ENCODE data around the gene HRCT1. TPM values are rescaled to one million over a fixed set of nuclear protein-coding genes. Genes with fewer than 3 reads are reported as not detected.
"Not testable (repeated sequence)": the region's sequence is repeated elsewhere in the genome, so short reads cannot be mapped to it uniquely, and the experiment has no call there.

HRCT1 gene
- total RNA-seq, 1 experiment from 2014 or later, result not detected

GRCh38 chr9:35907711-35908503, 1.9 kb downstream of the HRCT1 start:
- H3K4me3 ChIP-seq, result peak overlapping the region; percentile 16

GRCh38 chr9:35908504-35909125, 2.6 kb downstream of the HRCT1 start:
- no peaks in the 10 kb centered on the region for H3K9me3 ChIP-seq (replicated peaks)
- peaks cover 50% of the 10 kb centered on the region for H3K4me1 ChIP-seq
- H3K4me3 ChIP-seq, result peak overlapping the region; percentile 16
- H3K27ac ChIP-seq, result peak overlapping the region; percentile 84
- DNase-seq, result peak in 1 of 2 experiments; percentile 36
- H3K27me3 ChIP-seq, result no peaks in the 10 kb centered on the region
- H3K36me3 ChIP-seq, result no peaks in the 10 kb centered on the region

More at GRCh38 chr9:35907711-35908503, 1.9 kb downstream of the HRCT1 start:
- Histone ChIP-seq H3K9me3 (replicated peaks) (no peaks in the 10 kb centered on the region), H3K36me3 (no peaks in the 10 kb centered on the region), H3K27ac (peak overlapping the region; percentile 84), H3K4me1 (peaks cover 50% of the 10 kb centered on the region), H3K27me3 (no peaks in the 10 kb centered on the region)
- peak; percentile 91 to 92 for DNase-seq

- Histone ChIP-seq H3K4me3 (peak within 1 kb of the TSS; percentile 16), H3K4me1 (peaks cover 49% of the 10 kb centered on the region), H3K9me3 (replicated peaks) (no peaks in the 10 kb centered on the region)
Measured at GRCh38 chr9:35909274-35909673, 3.3 kb downstream of the HRCT1 start, which contains the start of gene SPAAR. Gene SPAAR, plus strand, starts transcription at chr9:35909490. Its CDS starts 974 bp downstream, at chr9:35910464.

GRCh38 chr9:35909687-35910612, 3.9 kb downstream of the HRCT1 start:
- Histone ChIP-seq H3K4me3 (no peak overlapping the region), H3K27ac (peak overlapping the region; percentile 84), H3K27me3 (no peaks in the 10 kb centered on the region), H3K4me1 (peaks cover 42% of the 10 kb centered on the region), H3K9me3 (replicated peaks) (no peaks in the 10 kb centered on the region), H3K36me3 (no peaks in the 10 kb centered on the region)
- DNase-seq, result no peak

More at GRCh38 chr9:35909274-35909673, 3.3 kb downstream of the HRCT1 start, which contains the start of gene SPAAR:
- peak in 1 of 2 experiments; percentile 22 for DNase-seq
- peak within 1 kb of the TSS; percentile 84 for H3K27ac ChIP-seq
- no peaks in the 10 kb centered on the region for H3K27me3 ChIP-seq
- H3K36me3 ChIP-seq, result no peaks in the 10 kb centered on the region

GRCh38 chr9:35910613-35911359, 4.8 kb downstream of the HRCT1 start:
- H3K4me1 ChIP-seq, result peaks cover 34% of the 10 kb centered on the region
- H3K4me3 ChIP-seq, result no peak overlapping the region
- H3K27ac ChIP-seq, result no peak overlapping the region
- H3K36me3 ChIP-seq, result no peaks in the 10 kb centered on the region
- H3K27me3 ChIP-seq, result no peaks in the 10 kb centered on the region
- no peaks in the 10 kb centered on the region for H3K9me3 ChIP-seq (replicated peaks)
- DNase-seq, result peak; percentile 37 to 57

GRCh38 chr9:35911690-35912089, 5.7 kb downstream of the HRCT1 start:
- Histone ChIP-seq H3K27ac (no peak overlapping the region), H3K4me3 (no peak overlapping the region), H3K27me3 (no peaks in the 10 kb centered on the region), H3K9me3 (replicated peaks) (no peaks in the 10 kb centered on the region), H3K4me1 (peaks cover 27% of the 10 kb centered on the region), H3K36me3 (no peaks in the 10 kb centered on the region)
- DNase-seq, result no peak

GRCh38 chr9:35912791-35913400, 6.9 kb downstream of the HRCT1 start:
- peaks cover 16% of the 10 kb centered on the region for H3K4me1 ChIP-seq
- H3K36me3 ChIP-seq, result no peaks in the 10 kb centered on the region
- H3K27me3 ChIP-seq, result no peaks in the 10 kb centered on the region
- H3K27ac ChIP-seq, result no peak overlapping the region
- H3K9me3 ChIP-seq (replicated peaks), result no peaks in the 10 kb centered on the region
- DNase-seq, result no peak
- no peak overlapping the region for H3K4me3 ChIP-seq

- H3K4me1 ChIP-seq, result peaks cover 13% of the 10 kb centered on the region
- H3K27me3 ChIP-seq, H3K4me3 ChIP-seq: not testable (repeated sequence)
Measured at GRCh38 chr9:35913429-35913828, 7.4 kb downstream of the HRCT1 start.

GRCh38 chr9:35914301-35914807, 8.4 kb downstream of the HRCT1 start:
- DNase-seq, result peak; percentile 41 to 52
- Histone ChIP-seq H3K36me3 (no peaks in the 10 kb centered on the region), H3K27ac (no peak overlapping the region), H3K4me1 (peaks cover 4% of the 10 kb centered on the region; the same call in 1 of the 2 replicates), H3K4me3 (no peak overlapping the region), H3K27me3 (no peaks in the 10 kb centered on the region), H3K9me3 (replicated peaks) (no peaks in the 10 kb centered on the region)

More at GRCh38 chr9:35913429-35913828, 7.4 kb downstream of the HRCT1 start:
- not testable (repeated sequence) for H3K36me3 ChIP-seq; H3K27ac ChIP-seq; H3K9me3 ChIP-seq (replicated peaks); DNase-seq

GRCh38 chr9:35915681-35916294, 9.8 kb downstream of the HRCT1 start:
- no peak for DNase-seq
- peaks cover 3% of the 10 kb centered on the region; the same call in 1 of the 2 replicates for H3K4me1 ChIP-seq
- no peaks in the 10 kb centered on the region for H3K27me3 ChIP-seq
- H3K4me3 ChIP-seq, result no peak overlapping the region
- no peaks in the 10 kb centered on the region for H3K9me3 ChIP-seq (replicated peaks)
- H3K36me3 ChIP-seq, result no peaks in the 10 kb centered on the region
- no peak overlapping the region for H3K27ac ChIP-seq

GRCh38 chr9:35917261-35917660, 11.3 kb downstream of the HRCT1 start:
- no peak for DNase-seq
- no peak overlapping the region for H3K27ac ChIP-seq
- no peaks in the 10 kb centered on the region for H3K9me3 ChIP-seq (replicated peaks)
- no peaks in the 10 kb centered on the region for H3K27me3 ChIP-seq
- no peaks in the 10 kb centered on the region for H3K36me3 ChIP-seq
- H3K4me3 ChIP-seq, result no peak overlapping the region
- peaks cover 3% of the 10 kb centered on the region for H3K4me1 ChIP-seq

GRCh38 chr9:35918780-35919179, 12.8 kb downstream of the HRCT1 start:
- H3K36me3 ChIP-seq, result no peaks in the 10 kb centered on the region
- H3K27ac ChIP-seq, result no peak overlapping the region
- no peaks in the 10 kb centered on the region; the same call in 1 of the 2 replicates for H3K9me3 ChIP-seq (replicated peaks)
- no peak overlapping the region for H3K4me3 ChIP-seq
- DNase-seq, result no peak
- no peaks in the 10 kb centered on the region for H3K27me3 ChIP-seq
- peaks cover 7% of the 10 kb centered on the region for H3K4me1 ChIP-seq
